ENCODE results near the gene MALL.

Gene MALL

DNA sequence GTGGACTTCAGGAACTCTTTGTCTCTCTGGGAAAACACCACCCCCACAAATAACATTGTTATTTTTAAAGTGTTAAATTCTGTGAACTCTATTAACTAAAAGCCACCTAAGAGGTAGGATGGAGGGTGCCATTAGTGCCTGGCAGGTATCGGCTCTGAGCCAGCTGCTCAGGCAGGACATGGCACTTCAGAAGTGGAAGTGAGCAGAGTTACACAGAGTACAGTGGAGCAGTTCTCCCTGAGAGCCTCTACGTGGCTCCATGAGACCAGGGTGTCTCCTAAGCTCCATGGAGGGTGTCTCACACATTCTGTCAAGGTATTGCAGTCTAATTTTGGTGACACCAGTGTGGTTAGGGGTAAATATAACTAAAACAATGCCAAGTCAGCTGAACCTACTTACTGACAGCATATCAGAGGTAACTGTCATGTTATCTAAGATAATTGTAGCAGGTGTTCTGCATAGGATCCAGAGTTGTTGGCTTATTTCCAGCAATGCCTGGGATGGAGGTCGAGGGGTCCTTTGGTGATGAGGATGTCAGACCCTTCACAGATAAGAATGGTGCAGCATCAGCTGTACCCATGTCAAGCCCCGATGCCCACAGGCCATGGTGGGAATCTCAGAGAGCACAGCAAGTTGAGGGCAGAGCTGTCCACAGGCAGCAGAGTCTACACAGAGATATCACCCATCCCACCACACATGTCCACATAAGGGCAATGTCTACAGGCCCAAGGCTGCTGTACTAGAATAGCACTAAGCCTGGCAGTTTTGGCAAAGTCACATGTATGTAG is 8.6 kb upstream of the MALL start:
- no peak for TF ChIP-seq POLR2AphosphoS5 (IDR thresholded peaks at IDR 0.05; ENCODE audit: low read depth, low read length)
- no peak for TF ChIP-seq TAF1 (IDR thresholded peaks at IDR 0.05; ENCODE audit: borderline replicate concordance, insufficient read depth, low read length)
- TF ChIP-seq FOXP2 (optimal IDR thresholded peaks at IDR 0.05; ENCODE audit: borderline replicate concordance, extremely low read depth, extremely low read length, insufficient read depth): no peak
- TF ChIP-seq SIN3A (IDR thresholded peaks at IDR 0.05; ENCODE audit: borderline replicate concordance, insufficient read depth, low read length): no peak
- TF ChIP-seq, protein P1, sequence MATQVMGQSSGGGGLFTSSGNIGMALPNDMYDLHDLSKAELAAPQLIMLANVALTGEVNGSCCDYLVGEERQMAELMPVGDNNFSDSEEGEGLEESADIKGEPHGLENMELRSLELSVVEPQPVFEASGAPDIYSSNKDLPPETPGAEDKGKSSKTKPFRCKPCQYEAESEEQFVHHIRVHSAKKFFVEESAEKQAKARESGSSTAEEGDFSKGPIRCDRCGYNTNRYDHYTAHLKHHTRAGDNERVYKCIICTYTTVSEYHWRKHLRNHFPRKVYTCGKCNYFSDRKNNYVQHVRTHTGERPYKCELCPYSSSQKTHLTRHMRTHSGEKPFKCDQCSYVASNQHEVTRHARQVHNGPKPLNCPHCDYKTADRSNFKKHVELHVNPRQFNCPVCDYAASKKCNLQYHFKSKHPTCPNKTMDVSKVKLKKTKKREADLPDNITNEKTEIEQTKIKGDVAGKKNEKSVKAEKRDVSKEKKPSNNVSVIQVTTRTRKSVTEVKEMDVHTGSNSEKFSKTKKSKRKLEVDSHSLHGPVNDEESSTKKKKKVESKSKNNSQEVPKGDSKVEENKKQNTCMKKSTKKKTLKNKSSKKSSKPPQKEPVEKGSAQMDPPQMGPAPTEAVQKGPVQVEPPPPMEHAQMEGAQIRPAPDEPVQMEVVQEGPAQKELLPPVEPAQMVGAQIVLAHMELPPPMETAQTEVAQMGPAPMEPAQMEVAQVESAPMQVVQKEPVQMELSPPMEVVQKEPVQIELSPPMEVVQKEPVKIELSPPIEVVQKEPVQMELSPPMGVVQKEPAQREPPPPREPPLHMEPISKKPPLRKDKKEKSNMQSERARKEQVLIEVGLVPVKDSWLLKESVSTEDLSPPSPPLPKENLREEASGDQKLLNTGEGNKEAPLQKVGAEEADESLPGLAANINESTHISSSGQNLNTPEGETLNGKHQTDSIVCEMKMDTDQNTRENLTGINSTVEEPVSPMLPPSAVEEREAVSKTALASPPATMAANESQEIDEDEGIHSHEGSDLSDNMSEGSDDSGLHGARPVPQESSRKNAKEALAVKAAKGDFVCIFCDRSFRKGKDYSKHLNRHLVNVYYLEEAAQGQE (IDR thresholded peaks at IDR 0.05; ENCODE audit: insufficient read depth in 1 of 2, low read depth in 2 of 2, low read length in 2 of 2): no peak

DNA sequence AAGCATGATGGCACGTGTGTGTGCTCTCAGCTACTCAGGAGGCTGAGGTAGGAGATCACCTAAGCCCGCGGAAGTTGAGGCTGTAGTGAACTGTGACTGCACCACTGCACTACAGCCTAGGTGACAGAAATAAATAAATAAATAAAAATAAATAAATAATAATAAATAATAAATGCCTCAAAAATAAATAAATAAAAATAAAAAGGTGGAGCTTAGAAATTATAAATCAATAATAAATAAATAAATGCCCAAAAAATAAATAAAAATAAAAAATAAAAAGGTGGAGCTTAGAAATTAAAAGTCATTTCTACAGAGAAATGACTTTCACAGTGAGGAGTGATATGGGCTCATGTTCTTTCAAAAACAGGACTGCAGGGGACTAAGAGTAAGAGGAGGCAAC is 6.0 kb upstream of the MALL start:
- no peak for TF ChIP-seq POLR2AphosphoS5 (IDR thresholded peaks at IDR 0.05; ENCODE audit: low read depth, low read length)
- TF ChIP-seq, protein P1 (IDR thresholded peaks at IDR 0.05; ENCODE audit: insufficient read depth in 1 of 2, low read depth in 2 of 2, low read length in 2 of 2): no peak
- TF ChIP-seq SIN3A (IDR thresholded peaks at IDR 0.05; ENCODE audit: borderline replicate concordance, insufficient read depth, low read length): no peak
- no peak for TF ChIP-seq FOXP2 (optimal IDR thresholded peaks at IDR 0.05; ENCODE audit: borderline replicate concordance, extremely low read depth, extremely low read length, insufficient read depth)
- no peak for TF ChIP-seq TAF1 (IDR thresholded peaks at IDR 0.05; ENCODE audit: borderline replicate concordance, insufficient read depth, low read length)

DNA sequence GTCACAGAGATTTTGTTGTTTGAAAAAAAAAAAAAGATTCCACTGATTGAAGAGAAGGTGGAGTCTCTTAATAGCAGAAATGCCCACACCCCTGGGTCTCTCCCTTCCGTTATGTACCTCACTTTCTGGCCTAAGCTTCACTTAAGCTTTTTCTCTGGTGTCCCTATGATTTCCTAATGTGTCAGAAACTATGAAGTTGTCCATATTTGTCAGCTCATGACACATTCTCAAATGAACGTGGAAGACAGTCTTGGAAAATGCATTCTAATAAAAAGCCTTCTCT is 5.4 kb upstream of the MALL start:
- TF ChIP-seq, protein P1 (IDR thresholded peaks at IDR 0.05; ENCODE audit: insufficient read depth in 1 of 2, low read depth in 2 of 2, low read length in 2 of 2): no peak
- no peak for TF ChIP-seq TAF1 (IDR thresholded peaks at IDR 0.05; ENCODE audit: borderline replicate concordance, insufficient read depth, low read length)
- no peak for TF ChIP-seq FOXP2 (optimal IDR thresholded peaks at IDR 0.05; ENCODE audit: borderline replicate concordance, extremely low read depth, extremely low read length, insufficient read depth)
- TF ChIP-seq SIN3A (IDR thresholded peaks at IDR 0.05; ENCODE audit: borderline replicate concordance, insufficient read depth, low read length): no peak
- no peak for TF ChIP-seq POLR2AphosphoS5 (IDR thresholded peaks at IDR 0.05; ENCODE audit: low read depth, low read length)

DNA sequence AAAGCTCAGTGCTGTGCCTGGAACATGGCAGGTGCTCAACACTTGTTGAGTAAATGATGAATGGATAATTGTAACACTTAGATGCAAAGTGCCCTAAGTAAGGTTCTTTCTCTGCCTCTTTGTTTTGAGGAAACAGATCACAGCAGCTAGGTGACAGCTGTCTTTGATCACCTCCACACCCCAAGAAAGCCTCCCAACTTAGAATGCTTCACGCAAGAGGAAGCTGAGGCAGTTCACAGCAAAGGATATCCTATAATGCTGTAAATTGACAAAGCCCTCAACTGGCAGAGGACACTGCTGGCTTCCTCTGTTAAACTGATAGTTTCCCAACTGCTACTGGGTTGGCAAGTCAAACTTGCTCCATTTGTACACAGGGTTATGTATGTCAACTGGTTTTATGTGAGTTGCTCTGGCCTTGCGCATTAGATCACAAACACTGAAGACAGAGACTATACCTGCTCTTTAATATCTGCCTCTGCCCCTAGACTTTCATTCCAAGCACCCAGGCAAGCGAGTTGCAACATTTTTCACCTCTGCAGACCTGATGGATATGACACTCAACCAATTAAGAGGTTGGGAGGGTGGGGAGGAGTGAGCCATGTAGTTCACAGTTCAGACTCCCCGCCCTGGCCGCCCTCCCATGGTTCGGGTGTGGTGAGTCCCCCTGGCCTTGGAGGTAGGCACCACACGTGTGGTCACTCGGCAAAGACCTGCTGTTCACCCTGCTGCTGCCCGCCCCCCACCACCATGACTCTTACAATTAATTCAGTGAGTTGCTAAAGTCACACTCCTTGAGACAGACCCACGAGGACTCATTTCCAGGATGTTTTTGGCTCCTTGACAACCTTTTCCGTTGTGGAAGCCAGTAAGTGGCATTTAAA is 4.8 kb upstream of the MALL start:
- TF ChIP-seq POLR2AphosphoS5 (IDR thresholded peaks at IDR 0.05; ENCODE audit: low read depth, low read length) (no peak), SIN3A (IDR thresholded peaks at IDR 0.05; ENCODE audit: borderline replicate concordance, insufficient read depth, low read length) (no peak), TAF1 (IDR thresholded peaks at IDR 0.05; ENCODE audit: borderline replicate concordance, insufficient read depth, low read length) (no peak), FOXP2 (optimal IDR thresholded peaks at IDR 0.05; ENCODE audit: borderline replicate concordance, extremely low read depth, extremely low read length, insufficient read depth) (no peak)
- TF ChIP-seq, protein P1 (IDR thresholded peaks at IDR 0.05; ENCODE audit: insufficient read depth in 1 of 2, low read depth in 2 of 2, low read length in 2 of 2): no peak
